BLaER1 (cell line): ENCODE results near the gene XPR1.

Source experiments
- H3K27ac ChIP-seq: shearing (Covaris generic); formaldehyde crosslinking; 2 replicates; pipeline ENCODE4 v1.8.1; 2022
- H3K27me3 ChIP-seq: shearing (Covaris generic); formaldehyde crosslinking; 2 replicates; pipeline ENCODE4 v1.8.1; 2022
- H3K36me3 ChIP-seq: shearing (Covaris generic); formaldehyde crosslinking; 2 replicates; pipeline ENCODE4 v1.8.1; 2022
- H3K4me1 ChIP-seq: shearing (Covaris generic); formaldehyde crosslinking; 2 replicates; pipeline ENCODE4 v1.8.1; 2022
- H3K4me2 ChIP-seq: shearing (Covaris generic); formaldehyde crosslinking; 2 replicates; pipeline ENCODE4 v1.8.1; 2022
- H3K4me3 ChIP-seq: shearing (Covaris generic); formaldehyde crosslinking; 2 replicates; pipeline ENCODE4 v1.8.1; 2022
- H3K9ac ChIP-seq: shearing (Covaris generic); formaldehyde crosslinking; 2 replicates; pipeline ENCODE4 v1.8.1; 2022
- H3K9me3 ChIP-seq: shearing (Covaris generic); formaldehyde crosslinking; 2 replicates; pipeline ENCODE4 v1.8.1; 2022
- H4K20me1 ChIP-seq: shearing (Covaris generic); formaldehyde crosslinking; 2 replicates; pipeline ENCODE4 v1.8.1; 2022
- Cebpa-rat ChIP-seq: shearing (Covaris generic); IDR thresholded peaks from 2 replicates; pipeline ENCODE4 v1.8.1; 2022

The XPR1 gene

DNA sequence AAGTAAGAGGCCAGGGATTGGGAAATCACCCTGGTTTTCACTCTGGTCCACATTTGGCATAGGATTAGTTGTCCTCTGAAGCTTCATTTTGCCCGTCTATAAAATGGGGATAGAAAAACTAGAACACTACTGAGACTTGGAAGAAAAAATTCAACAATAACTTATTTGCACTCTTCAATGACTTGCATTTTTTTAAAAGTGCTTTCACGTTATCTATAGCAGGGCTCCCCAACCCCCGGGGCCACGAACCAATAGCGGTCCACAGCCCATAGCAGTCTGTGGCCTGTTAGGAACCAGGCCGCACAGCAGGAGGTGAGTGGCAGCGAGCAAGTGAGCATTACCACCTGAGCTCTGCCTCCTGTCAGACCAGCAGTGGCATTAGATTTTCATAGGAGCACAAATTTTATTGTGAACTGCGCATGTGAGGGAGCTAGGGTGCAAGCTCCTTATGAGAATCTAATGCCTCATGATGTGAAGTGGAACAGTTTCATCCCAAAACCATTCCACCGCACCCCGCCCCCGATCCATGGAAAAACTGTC lies 283.7 kb downstream of the XPR1 start:
- no peak for TF ChIP-seq Cebpa-rat
- H3K9ac ChIP-seq = no peak overlapping the region
- no peaks in the 10 kb centered on the region for H3K36me3 ChIP-seq
- peaks cover 46% of the 10 kb centered on the region for H3K4me1 ChIP-seq
- H3K9me3 ChIP-seq = no peaks in the 10 kb centered on the region
- H3K27me3 ChIP-seq = peaks cover 64% of the 10 kb centered on the region
- H4K20me1 ChIP-seq = peaks cover 21% of the 10 kb centered on the region
- H3K27ac ChIP-seq = no peak overlapping the region
- H3K4me3 ChIP-seq = no peak overlapping the region
- no peak overlapping the region for H3K4me2 ChIP-seq

DNA sequence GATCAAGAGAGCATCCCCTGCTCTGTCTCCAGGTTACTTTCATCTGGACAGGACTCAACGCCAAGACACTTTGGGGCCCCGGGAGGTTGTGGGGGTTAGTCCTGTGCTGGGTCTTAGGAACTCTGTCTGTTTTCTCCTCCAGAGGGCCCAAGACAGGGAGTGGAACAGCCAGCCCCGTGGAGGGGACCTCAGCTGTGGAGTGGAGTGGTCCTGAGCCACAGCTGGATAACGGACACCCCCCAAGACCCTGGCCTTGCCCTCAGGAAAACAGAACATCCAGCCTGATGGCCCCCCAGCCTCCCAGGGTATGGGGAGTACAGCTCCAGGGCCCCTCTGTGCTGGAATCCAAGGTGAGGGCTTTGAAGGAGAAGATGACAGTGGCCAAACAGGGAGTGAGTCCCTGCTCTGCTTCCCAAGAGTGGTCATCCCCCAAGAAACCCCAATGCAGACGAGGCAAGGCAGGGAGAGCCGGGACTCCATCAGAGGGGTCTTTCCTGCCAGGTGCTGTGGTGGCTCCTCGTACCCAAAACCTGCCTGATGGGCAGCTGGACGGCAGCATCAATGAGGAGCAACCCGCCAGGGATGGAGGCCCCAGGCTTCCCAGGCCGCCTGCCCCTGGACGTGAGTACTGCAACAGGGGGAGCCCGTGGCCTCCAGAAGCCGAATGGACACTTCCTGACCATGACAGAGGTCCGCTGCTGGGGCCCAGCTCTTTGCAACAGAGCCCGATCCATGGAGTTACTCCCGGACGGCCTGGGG lies 284.4 kb downstream of the XPR1 start:
- peaks cover 46% of the 10 kb centered on the region for H3K4me1 ChIP-seq
- no peaks in the 10 kb centered on the region for H3K36me3 ChIP-seq
- H4K20me1 ChIP-seq = peaks cover 21% of the 10 kb centered on the region
- no peaks in the 10 kb centered on the region for H3K9me3 ChIP-seq
- no peak overlapping the region for H3K4me2 ChIP-seq
- no peak overlapping the region for H3K9ac ChIP-seq
- no peak overlapping the region for H3K27ac ChIP-seq
- no peak overlapping the region for H3K4me3 ChIP-seq
- no peak for TF ChIP-seq Cebpa-rat
- peaks cover 57% of the 10 kb centered on the region for H3K27me3 ChIP-seq

DNA sequence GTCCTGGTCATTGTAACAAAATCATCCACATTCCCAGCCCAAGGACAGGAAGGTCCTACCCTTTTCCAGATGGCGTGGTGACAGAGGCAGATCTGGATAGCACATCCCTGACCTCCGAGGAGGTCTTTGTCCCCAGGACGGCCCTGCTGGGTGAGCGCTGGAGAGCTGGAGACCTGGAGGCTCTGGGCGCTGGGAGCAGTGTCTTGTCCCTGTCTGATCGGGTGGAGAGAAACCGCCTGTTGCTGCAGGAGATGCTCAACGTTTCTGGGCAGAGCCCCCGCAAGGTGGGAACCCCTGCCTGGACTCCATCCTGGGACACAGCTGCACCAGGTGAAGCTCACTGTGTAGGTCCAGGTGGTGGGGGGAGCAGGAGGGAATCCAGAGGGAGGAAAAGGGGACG lies 284.9 kb downstream of the XPR1 start:
- Histone ChIP-seq H3K4me2 (no peak overlapping the region), H3K27ac (no peak overlapping the region), H4K20me1 (peaks cover 19% of the 10 kb centered on the region), H3K36me3 (no peaks in the 10 kb centered on the region), H3K4me1 (peaks cover 52% of the 10 kb centered on the region), H3K27me3 (peaks cover 51% of the 10 kb centered on the region), H3K4me3 (no peak overlapping the region), H3K9ac (no peak overlapping the region), H3K9me3 (no peaks in the 10 kb centered on the region)
- TF ChIP-seq Cebpa-rat = no peak

DNA sequence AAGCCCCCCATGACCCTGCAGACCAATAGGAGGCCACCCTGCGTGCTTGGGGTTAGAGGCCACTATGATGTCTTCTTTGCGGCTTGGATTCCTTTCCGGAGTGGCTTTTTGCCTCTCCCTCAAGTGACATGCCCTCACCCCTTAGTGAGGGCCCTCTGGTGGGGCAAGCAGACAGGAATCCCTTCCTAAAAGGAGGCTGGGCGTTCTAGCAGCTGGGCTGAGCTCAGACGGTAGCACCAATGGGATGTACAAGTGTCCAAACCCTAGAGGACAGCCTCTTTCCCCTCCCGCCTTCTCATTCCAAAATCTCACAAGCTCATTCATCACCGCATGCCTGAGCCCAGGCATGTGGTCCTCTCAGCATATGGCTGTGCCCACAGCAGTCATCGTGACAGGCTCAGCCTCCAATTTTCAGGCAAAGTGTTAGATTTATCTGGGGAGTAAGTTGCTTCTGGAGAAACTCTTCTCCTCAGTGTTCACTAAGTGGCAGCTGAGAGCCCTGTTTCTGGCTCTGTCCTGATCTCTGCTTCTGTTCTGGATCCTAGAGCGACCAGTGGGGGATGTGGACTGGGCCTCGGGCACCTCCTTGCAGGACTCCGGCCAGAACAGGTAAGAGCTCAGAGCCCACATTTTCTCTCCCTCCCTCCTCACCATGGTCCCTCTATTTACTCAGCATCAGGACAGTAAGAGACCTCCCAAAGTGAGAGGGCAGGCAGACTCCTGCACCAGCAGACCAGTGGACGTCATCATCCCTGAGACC lies 285.7 kb downstream of the XPR1 start:
- Histone ChIP-seq H3K9me3 (no peaks in the 10 kb centered on the region), H3K4me2 (peak overlapping the region; percentile 82), H3K4me3 (no peak overlapping the region), H3K27me3 (peaks cover 44% of the 10 kb centered on the region), H4K20me1 (peaks cover 12% of the 10 kb centered on the region), H3K9ac (no peak overlapping the region), H3K36me3 (no peaks in the 10 kb centered on the region), H3K27ac (no peak overlapping the region), H3K4me1 (peaks cover 53% of the 10 kb centered on the region)
- TF ChIP-seq Cebpa-rat = no peak

DNA sequence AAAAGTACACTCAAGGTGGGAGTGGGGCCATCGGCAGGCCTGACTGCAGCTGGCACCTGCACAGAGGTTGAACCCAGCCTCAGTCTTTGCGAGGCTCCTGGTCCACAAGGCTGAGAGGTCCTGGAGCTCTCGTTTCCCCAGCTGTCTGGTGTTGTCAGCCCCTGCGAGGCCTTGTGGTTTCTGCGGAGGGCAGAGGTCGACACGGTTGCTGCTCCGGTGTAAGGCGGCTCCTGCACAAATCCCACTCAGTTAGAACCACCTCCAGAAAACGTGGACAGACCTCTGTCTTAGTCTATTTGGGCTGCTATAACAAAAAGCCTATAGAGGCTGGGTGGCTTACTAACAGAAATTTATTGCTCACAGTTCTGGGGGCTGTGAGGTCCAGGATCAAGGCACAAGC lies 286.7 kb downstream of the XPR1 start:
- no peak overlapping the region for H3K4me3 ChIP-seq
- no peak overlapping the region for H3K9ac ChIP-seq
- peaks cover 53% of the 10 kb centered on the region for H3K4me1 ChIP-seq
- no peaks in the 10 kb centered on the region for H3K36me3 ChIP-seq
- H3K27ac ChIP-seq = no peak overlapping the region
- no peaks in the 10 kb centered on the region for H3K9me3 ChIP-seq
- peaks cover 1% of the 10 kb centered on the region; the same call in 1 of the 2 replicates for H4K20me1 ChIP-seq
- peak overlapping the region; percentile 82 for H3K4me2 ChIP-seq
- no peak for TF ChIP-seq Cebpa-rat
- peaks cover 34% of the 10 kb centered on the region for H3K27me3 ChIP-seq

DNA sequence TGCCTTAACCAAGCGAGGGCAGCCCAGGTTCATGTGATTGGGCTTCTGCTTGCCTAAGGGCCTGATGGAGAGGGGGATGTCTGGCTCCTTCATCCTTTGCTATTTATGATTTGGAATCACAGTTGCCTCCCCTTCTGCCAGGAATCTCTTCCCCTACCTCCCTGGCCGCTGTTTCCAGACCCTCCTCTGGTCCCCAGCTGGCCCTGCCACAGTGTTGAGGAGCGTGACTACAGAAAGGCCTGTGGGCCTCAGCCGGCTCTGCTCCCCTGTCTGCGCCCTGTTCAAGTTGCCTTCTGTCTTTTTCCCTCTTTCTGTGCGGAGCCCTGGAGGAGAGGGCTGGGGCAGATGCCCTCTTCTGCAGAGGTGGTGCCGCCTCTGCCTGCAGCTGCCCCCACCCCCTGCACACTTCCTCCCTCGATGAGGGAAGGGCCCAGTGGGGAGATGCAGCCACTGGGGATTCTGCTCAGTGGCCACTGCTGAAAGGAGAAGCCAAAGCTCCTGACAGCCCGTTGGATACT lies 287.4 kb downstream of the XPR1 start:
- H3K4me3 ChIP-seq = 0 out of 2 replicates have a peak overlapping the region, but pooled peaks have one; percentile 8

DNA sequence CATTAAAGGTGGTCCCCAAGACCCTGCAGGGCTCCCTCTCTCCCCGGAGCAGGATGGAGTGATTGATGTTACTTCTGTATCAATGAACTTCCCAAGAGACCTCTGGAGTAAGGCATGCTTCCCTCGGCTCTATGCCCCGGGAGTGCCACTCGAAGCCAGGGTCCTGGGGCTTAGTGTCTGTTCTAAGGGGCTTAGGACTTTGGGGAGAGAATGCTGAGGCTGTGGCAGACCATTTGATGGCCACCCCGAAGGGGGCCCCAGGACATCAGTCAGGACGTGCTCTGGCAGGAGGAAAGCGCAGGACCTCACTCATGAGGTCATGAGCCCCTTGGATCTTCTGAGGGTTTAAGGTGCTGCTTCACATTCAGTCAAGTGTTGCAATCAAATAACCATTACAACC lies 288.4 kb downstream of the XPR1 start:
- Histone ChIP-seq H3K4me1 (peaks cover 69% of the 10 kb centered on the region), H3K27ac (no peak overlapping the region), H3K4me3 (no peak overlapping the region), H3K9ac (no peak overlapping the region), H3K9me3 (no peaks in the 10 kb centered on the region), H3K36me3 (no peaks in the 10 kb centered on the region), H3K4me2 (peak overlapping the region; percentile 82), H4K20me1 (no peaks in the 10 kb centered on the region; the same call in 1 of the 2 replicates), H3K27me3 (peaks cover 17% of the 10 kb centered on the region)
- no peak for TF ChIP-seq Cebpa-rat

More for the DNA sequence above, 287.4 kb downstream of the XPR1 start:
- Histone ChIP-seq H3K36me3 (no peaks in the 10 kb centered on the region), H3K27me3 (peaks cover 26% of the 10 kb centered on the region), H3K9ac (no peak overlapping the region), H3K9me3 (no peaks in the 10 kb centered on the region), H4K20me1 (no peaks in the 10 kb centered on the region; the same call in 1 of the 2 replicates), H3K4me1 (peaks cover 59% of the 10 kb centered on the region), H3K4me2 (peak overlapping the region; percentile 82), H3K27ac (0 out of 2 replicates have a peak overlapping the region, but pooled peaks have one; percentile 25)
- no peak for TF ChIP-seq Cebpa-rat

DNA sequence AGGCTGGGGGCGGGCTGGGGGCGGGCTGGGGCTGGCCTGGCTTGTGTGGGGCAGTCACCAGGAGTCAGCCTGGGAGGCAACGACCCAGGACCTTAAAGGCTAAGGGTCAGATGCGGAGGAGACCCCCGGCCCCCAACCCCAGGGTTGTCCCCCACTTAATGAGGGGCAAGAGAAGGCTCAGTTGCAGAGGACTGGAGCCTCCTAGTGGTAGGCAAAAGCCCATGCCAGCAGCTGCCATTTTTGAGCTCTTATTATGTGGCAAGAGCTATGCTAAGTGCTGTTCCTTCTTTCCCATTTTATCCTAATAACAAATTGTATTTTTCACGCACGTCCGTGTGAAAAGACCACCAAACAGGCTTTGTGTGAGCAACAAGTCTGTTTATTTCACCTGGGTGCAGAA lies 288.9 kb downstream of the XPR1 start:
- H3K4me2 ChIP-seq = no peak overlapping the region
- H3K27me3 ChIP-seq = peaks cover 12% of the 10 kb centered on the region
- H3K9me3 ChIP-seq = no peaks in the 10 kb centered on the region
- no peak overlapping the region for H3K4me3 ChIP-seq
- H3K36me3 ChIP-seq = no peaks in the 10 kb centered on the region
- no peak overlapping the region for H3K9ac ChIP-seq
- H4K20me1 ChIP-seq = no peaks in the 10 kb centered on the region; the same call in 1 of the 2 replicates
- peaks cover 74% of the 10 kb centered on the region for H3K4me1 ChIP-seq
- no peak for TF ChIP-seq Cebpa-rat
- H3K27ac ChIP-seq = no peak overlapping the region

DNA sequence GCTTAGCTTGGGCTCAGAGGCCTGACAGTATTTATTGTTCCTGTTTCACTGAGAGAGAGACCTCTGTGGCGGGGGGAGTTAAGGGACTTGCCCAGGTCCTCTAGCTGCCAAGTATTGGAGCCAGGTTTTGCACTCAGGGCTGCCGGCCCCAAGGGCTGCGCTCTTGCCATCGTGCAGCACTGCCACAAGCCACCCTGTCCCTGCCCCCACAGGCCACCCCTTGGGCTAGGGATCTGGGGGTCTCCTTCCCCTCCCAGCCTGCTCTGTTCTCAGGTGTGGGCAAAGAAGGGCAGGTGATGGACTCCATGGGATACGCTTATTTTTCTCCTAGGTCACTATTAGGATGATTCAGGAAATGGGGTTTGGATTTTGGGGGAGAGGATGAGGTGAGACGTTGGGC lies 289.6 kb downstream of the XPR1 start:
- Histone ChIP-seq H3K9me3 (no peaks in the 10 kb centered on the region), H3K9ac (no peak overlapping the region), H3K36me3 (no peaks in the 10 kb centered on the region), H3K4me3 (no peak overlapping the region), H3K27ac (peak overlapping the region; percentile 19; the same call in 1 of the 2 replicates), H4K20me1 (no peaks in the 10 kb centered on the region; the same call in 1 of the 2 replicates), H3K4me1 (peaks cover 81% of the 10 kb centered on the region), H3K27me3 (peaks cover 5% of the 10 kb centered on the region), H3K4me2 (peak overlapping the region; percentile 74)
- no peak for TF ChIP-seq Cebpa-rat
